CD4-positive, alpha-beta T cell treated with Interferon gamma for 1 hour (primary cell): ENCODE results near the gene CDC34.

ENCODE experiments used
- DNase-seq: peaks from one replicate; pipeline ENCODE4 v3.0.0-alpha.2; 2020

CDC34 gene

DNA sequence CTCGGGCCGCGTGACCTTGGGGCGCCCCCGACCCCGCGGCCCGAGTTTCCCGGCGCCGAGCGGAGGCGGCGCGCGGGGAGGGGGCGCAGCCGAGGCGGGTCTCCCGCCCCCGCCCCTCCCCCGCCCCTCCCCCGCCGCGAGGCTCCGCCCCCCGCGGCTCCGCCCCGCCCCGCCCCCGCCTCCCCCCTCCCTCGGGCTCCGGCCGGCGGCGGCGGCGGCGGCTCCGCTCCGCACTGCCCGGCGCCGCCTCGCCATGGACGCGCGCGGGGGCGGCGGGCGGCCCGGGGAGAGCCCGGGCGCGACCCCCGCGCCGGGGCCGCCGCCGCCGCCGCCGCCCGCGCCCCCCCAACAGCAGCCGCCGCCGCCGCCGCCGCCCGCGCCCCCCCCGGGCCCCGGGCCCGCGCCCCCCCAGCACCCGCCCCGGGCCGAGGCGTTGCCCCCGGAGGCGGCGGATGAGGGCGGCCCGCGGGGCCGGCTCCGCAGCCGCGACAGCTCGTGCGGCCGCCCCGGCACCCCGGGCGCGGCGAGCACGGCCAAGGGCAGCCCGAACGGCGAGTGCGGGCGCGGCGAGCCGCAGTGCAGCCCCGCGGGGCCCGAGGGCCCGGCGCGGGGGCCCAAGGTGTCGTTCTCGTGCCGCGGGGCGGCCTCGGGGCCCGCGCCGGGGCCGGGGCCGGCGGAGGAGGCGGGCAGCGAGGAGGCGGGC is 58.3 kb downstream of the CDC34 start, which contains the start of gene HCN2:
TSS of gene HCN2 (plus strand) at position 189 of the 703 bp plus-strand sequence. CDS start at position 254, 65 bp downstream.
- no peak for DNase-seq

DNA sequence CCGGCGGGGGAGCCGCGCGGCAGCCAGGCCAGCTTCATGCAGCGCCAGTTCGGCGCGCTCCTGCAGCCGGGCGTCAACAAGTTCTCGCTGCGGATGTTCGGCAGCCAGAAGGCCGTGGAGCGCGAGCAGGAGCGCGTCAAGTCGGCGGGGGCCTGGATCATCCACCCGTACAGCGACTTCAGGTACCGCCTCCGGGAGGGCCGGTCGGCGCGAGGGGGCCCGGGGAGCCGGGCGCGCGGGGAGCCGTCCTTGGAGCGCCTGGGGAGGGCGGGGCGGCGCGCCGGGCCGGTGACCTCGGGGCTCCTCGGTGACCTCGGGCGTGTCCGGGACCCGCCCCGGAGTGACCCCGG is 58.8 kb downstream of the CDC34 start:
- no peak for DNase-seq

DNA sequence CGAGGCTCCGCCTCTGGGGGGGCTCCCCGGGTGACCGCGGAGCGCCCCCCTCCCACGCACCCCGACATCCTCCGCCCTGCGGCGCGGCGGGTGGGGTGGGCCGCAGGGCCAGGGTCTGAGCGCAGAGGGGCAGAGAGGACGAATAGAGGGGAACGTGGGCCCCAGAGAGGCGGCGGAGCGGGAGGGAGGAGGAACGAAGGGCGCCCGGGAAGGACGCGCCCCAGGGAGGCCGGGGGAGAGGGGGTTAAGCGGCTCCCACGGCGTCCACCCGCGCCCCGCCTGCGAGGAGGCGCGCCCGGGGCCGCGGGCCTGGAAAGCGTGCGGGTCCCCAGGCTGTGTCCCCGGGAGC is 59.2 kb downstream of the CDC34 start:
- DNase-seq = no peak

DNA sequence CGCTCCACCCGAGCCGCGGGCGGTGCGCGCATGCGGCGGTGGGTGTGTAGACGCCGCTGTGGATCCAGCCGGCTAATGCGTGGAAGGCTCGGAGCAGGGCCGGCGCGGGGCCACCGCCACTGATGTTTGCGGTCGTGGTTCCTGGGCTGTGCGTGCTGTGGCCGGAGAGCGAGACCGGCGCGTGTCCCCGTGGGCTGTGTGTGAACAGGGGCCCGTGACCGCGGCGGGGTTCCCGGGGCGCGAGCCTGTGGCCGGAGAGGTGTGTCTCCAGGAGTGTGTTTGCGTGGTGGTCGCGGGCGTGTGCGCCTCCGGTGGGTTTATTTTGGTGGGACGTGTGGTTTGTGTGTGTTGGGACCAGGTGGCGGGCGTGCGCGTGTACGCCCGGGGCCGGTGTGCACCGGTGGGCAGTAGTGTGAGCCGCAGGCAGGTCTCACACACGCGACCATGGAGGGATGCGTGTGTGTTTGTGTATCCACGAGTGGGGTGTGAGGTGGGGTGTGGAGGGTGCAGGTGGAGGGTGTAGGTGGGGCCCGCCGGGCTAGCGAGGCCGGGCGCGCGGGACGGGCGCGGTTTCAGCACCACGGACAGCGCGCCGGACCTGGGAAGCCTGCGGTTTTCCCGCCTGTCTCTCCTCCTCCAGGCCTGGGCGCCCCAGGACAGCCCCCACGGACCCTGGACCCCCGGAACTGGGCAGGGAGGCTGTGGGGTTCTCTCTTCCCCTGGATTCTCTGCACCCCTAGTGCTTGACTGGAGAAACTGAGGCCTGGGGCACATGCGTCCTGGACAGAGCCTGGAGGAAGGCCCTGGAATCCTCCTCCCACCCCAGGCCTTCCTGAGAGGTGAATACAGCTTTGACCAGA is 59.8 kb downstream of the CDC34 start:
- DNase-seq = no peak
